ENCODE data around the gene ANKS1B.

DNA sequence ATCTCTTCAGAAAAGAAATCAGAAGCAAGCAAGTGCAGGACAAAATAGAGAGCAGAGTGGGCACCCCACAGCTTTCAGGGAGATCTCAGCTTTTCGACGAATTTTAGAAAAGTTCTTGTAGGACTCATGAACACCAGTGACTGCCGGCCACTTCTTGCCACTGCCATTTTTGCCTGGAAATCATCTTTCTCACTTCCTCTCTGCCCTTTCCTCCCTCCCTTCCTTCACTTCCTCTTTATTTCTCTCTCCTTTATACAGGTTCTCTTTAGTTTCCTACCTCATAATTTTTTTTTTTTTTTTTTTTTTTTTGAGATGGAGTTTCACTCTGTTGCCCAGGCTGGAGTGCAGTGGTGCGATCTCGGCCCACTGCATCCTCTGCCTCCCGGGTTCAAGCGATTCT, 1154.1 kb downstream of the ANKS1B start:
- TF ChIP-seq, protein P1, sequence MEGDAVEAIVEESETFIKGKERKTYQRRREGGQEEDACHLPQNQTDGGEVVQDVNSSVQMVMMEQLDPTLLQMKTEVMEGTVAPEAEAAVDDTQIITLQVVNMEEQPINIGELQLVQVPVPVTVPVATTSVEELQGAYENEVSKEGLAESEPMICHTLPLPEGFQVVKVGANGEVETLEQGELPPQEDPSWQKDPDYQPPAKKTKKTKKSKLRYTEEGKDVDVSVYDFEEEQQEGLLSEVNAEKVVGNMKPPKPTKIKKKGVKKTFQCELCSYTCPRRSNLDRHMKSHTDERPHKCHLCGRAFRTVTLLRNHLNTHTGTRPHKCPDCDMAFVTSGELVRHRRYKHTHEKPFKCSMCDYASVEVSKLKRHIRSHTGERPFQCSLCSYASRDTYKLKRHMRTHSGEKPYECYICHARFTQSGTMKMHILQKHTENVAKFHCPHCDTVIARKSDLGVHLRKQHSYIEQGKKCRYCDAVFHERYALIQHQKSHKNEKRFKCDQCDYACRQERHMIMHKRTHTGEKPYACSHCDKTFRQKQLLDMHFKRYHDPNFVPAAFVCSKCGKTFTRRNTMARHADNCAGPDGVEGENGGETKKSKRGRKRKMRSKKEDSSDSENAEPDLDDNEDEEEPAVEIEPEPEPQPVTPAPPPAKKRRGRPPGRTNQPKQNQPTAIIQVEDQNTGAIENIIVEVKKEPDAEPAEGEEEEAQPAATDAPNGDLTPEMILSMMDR (IDR thresholded peaks at IDR 0.05) = no peak
- TF ChIP-seq POLR2A (IDR thresholded peaks at IDR 0.05) = no peak
- no peak for TF ChIP-seq EP300 (IDR thresholded peaks at IDR 0.05)
